Mesangial cell (primary cell): ENCODE results near the gene ZBTB8A. TPM values are rescaled to one million over a fixed set of nuclear protein-coding genes. Genes with fewer than 3 reads are reported as not detected.

ENCODE experiments used
- total RNA-seq: library from RNA; depleted of rRNA; stranded (reverse); fragments of >200 nt; gene quantifications from 2 replicates; pipeline ENCODE4 v1.2.3, GENCODE V29; 2015

The ZBTB8A gene
- total RNA-seq, result 3.6 and 7.7 TPM in 2 replicates

DNA sequence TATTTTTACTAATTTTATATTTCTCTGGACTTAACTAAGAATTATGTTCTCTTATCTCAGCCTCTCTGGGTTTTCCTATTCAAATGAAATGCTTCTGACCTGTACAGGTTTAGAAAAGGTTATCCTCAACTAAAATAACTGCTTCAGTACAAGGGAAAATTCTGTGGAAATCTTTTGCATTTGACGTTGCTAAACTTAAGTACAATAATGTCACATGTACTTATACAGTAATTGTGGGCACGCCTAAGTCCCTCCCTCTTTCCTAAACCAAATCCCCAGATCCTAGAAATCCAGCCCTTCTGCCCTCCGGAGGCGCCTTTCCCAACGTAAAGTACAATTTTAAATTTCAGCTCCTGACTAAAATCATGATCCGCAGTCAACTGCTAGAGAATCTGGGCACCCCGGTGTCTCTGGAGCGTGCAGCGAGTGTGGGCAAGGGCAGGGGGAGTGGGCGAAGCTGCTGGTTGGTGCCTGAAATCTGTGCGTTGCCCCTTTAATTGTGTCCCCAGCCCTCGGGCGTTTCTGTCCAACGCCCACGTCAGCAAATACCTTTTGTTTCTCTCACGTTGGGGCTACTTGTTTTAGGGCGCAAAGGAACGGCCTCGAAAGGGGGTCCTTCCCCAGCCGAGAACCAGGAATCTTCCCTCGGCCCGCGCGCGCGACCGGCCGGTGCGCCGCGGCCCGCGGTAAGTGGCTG, at the start of gene ZBTB8A:
TSS of gene ZBTB8A (plus strand) at position 541 of the 697 bp plus-strand sequence. CDS start 53,505 bp downstream, outside the sequence.

GRCh38 chr1:32650248-32650751, 111.1 kb downstream of the ZBTB8A start, which contains the start of gene ZBTB8OS:
ZBTB8OS (minus strand) TSS chr1:32650550; CDS start chr1:32650529, 21 bp downstream.

GRCh38 chr1:32650752-32651460, 111.7 kb downstream of the ZBTB8A start, which contains the start of gene RBBP4:
RBBP4 (plus strand) TSS chr1:32651208; CDS start chr1:32651307, 99 bp downstream.

Other genes with a start within 250 kb of the ZBTB8A start
- gene HDAC1, start 247.3 kb upstream of the ZBTB8A start, total RNA-seq, result 58.6 and 73.0 TPM in 2 replicates
- 154 and 160 TPM in 2 replicates for gene MARCKSL1, start 203.2 kb upstream of the ZBTB8A start, total RNA-seq
- 1.3 and 4.2 TPM in 2 replicates for gene FAM229A, start 176.9 kb upstream of the ZBTB8A start, total RNA-seq
- gene TSSK3, start 176.9 kb upstream of the ZBTB8A start, total RNA-seq, result 0.16 and 1.3 TPM in 2 replicates
- gene BSDC1, start 145.0 kb upstream of the ZBTB8A start, total RNA-seq, result 48.7 and 53.0 TPM in 2 replicates
- gene ZBTB8B, start 74.4 kb upstream of the ZBTB8A start, total RNA-seq, result under 0.01 TPM in 1 of 2 replicates, not detected in the other
- 18.7 and 18.8 TPM in 2 replicates for gene ZBTB8OS, start 111.1 kb downstream of the ZBTB8A start, total RNA-seq
- gene RBBP4, start 111.8 kb downstream of the ZBTB8A start, total RNA-seq, result 165 and 184 TPM in 2 replicates
- gene SYNC, start 163.3 kb downstream of the ZBTB8A start, total RNA-seq, result 13.5 and 19.3 TPM in 2 replicates